ENCODE results near the gene MPHOSPH10.
"Not testable (repeated sequence)": the region's sequence is repeated elsewhere in the genome, so short reads cannot be mapped to it uniquely, and the experiment has no call there.

Gene MPHOSPH10

GRCh38 chr2:71122387-71123298 lies 7.8 kb upstream of the MPHOSPH10 start:
- no peak for DNase-seq

- no peak for DNase-seq
Observed at GRCh38 chr2:71125506-71126294, 4.7 kb upstream of the MPHOSPH10 start.

GRCh38 chr2:71126957-71127356 lies 3.5 kb upstream of the MPHOSPH10 start:
- no peak for DNase-seq

GRCh38 chr2:71129114-71129901 lies 1.1 kb upstream of the MPHOSPH10 start:
- no peak for DNase-seq

- peak; percentile 71 for DNase-seq
Observed at GRCh38 chr2:71129902-71130151, 607 bp upstream of the MPHOSPH10 start.

- peak; percentile 32 for DNase-seq
Observed at GRCh38 chr2:71130905-71131244, 441 bp downstream of the MPHOSPH10 start.

- DNase-seq, result not testable (repeated sequence)
Observed at GRCh38 chr2:71131387-71132166, 1.1 kb downstream of the MPHOSPH10 start.

GRCh38 chr2:71133603-71134002 lies 3.2 kb downstream of the MPHOSPH10 start:
- DNase-seq, result no peak

- no peak for DNase-seq
Observed at GRCh38 chr2:71136174-71136573, 5.7 kb downstream of the MPHOSPH10 start.

GRCh38 chr2:71143782-71144181 lies 13.3 kb downstream of the MPHOSPH10 start:
- DNase-seq, result no peak

GRCh38 chr2:71148506-71149063 lies 18.2 kb downstream of the MPHOSPH10 start:
- no peak for DNase-seq

- DNase-seq, result no peak
Observed at GRCh38 chr2:71150082-71150816, 19.8 kb downstream of the MPHOSPH10 start.

GRCh38 chr2:71151620-71152019 lies 21.2 kb downstream of the MPHOSPH10 start:
- no peak for DNase-seq

- DNase-seq, result no peak
Observed at GRCh38 chr2:71153585-71154224, 23.3 kb downstream of the MPHOSPH10 start.

GRCh38 chr2:71154279-71154678 lies 23.8 kb downstream of the MPHOSPH10 start:
- DNase-seq, result no peak

GRCh38 chr2:71154798-71155197 lies 24.4 kb downstream of the MPHOSPH10 start:
- DNase-seq, result no peak

GRCh38 chr2:71155846-71156245 lies 25.4 kb downstream of the MPHOSPH10 start:
- no peak for DNase-seq

GRCh38 chr2:71156573-71156972 lies 26.1 kb downstream of the MPHOSPH10 start:
- peak; percentile 76 for DNase-seq

- peak; percentile 53 for DNase-seq
Observed at GRCh38 chr2:71157124-71157793, 26.8 kb downstream of the MPHOSPH10 start.

- DNase-seq, result no peak
Observed at GRCh38 chr2:71166812-71167211, 36.4 kb downstream of the MPHOSPH10 start.

GRCh38 chr2:71173096-71173495 lies 42.7 kb downstream of the MPHOSPH10 start:
- no peak for DNase-seq

Measured in NCI-H345 (cell line).